Measurements from ENCODE around the gene CGB7.
A peak's percentile ranks its signal among the peaks of the same experiment; 100 is the strongest.
"Not testable (repeated sequence)": the region's sequence is repeated elsewhere in the genome, so short reads cannot be mapped to it uniquely, and the experiment has no call there.

The CGB7 gene

GRCh38 chr19:49057636-49058234 is at the start of gene CGB7:
Gene CGB7, minus strand, starts transcription at chr19:49057749. Its CDS starts 2,374 bp downstream, at chr19:49055375.
- no peak for DNase-seq (ENCODE audit: low read depth)

GRCh38 chr19:49106648-49107135 is 49.1 kb upstream of the CGB7 start:
- no peak for DNase-seq (ENCODE audit: low read depth)

GRCh38 chr19:49104229-49104864 is 46.8 kb upstream of the CGB7 start:
- no peak for DNase-seq (ENCODE audit: low read depth)

- DNase-seq (ENCODE audit: low read depth): no peak
Measured at GRCh38 chr19:49103331-49104085, 46.0 kb upstream of the CGB7 start.

- no peak for DNase-seq (ENCODE audit: low read depth)
Measured at GRCh38 chr19:49102303-49102702, 44.8 kb upstream of the CGB7 start.

- DNase-seq (ENCODE audit: low read depth): no peak
Measured at GRCh38 chr19:49101160-49101559, 43.6 kb upstream of the CGB7 start.

GRCh38 chr19:49098795-49099194 is 41.2 kb upstream of the CGB7 start:
- DNase-seq (ENCODE audit: low read depth): no peak

- no peak for DNase-seq (ENCODE audit: low read depth)
Measured at GRCh38 chr19:49097453-49098288, 40.1 kb upstream of the CGB7 start.

GRCh38 chr19:49094505-49095482 is 37.2 kb upstream of the CGB7 start:
- DNase-seq (ENCODE audit: low read depth): no peak

GRCh38 chr19:49092686-49093085 is 35.1 kb upstream of the CGB7 start:
- DNase-seq (ENCODE audit: low read depth): no peak

- no peak for DNase-seq (ENCODE audit: low read depth)
Measured at GRCh38 chr19:49091391-49092038, 34.0 kb upstream of the CGB7 start.

GRCh38 chr19:49086296-49086695 is 28.7 kb upstream of the CGB7 start:
- DNase-seq (ENCODE audit: low read depth): no peak

GRCh38 chr19:49085868-49086232 is 28.3 kb upstream of the CGB7 start:
- DNase-seq (ENCODE audit: low read depth): no peak

GRCh38 chr19:49085020-49085867 is 27.7 kb upstream of the CGB7 start, which contains the start of gene SNRNP70:
Gene SNRNP70, plus strand, starts transcription at chr19:49085451. Its CDS starts 964 bp downstream, at chr19:49086415.
- peak; percentile 94 for DNase-seq (ENCODE audit: low read depth)

GRCh38 chr19:49084206-49085019 is 26.9 kb upstream of the CGB7 start:
- no peak for DNase-seq (ENCODE audit: low read depth)

- DNase-seq (ENCODE audit: low read depth): no peak
Measured at GRCh38 chr19:49081273-49081672, 23.7 kb upstream of the CGB7 start.

GRCh38 chr19:49080392-49080791 is 22.8 kb upstream of the CGB7 start:
- no peak for DNase-seq (ENCODE audit: low read depth)

GRCh38 chr19:49074869-49075268 is 17.3 kb upstream of the CGB7 start:
- DNase-seq (ENCODE audit: low read depth): not testable (repeated sequence)
